HEK293 (cell line): ENCODE measurements around the gene MAGEF1.
A peak's percentile ranks its signal among the peaks of the same experiment; 100 is the strongest.

Experiments used
- CTCF ChIA-PET: fragments of 350-600 bp; formaldehyde crosslinking; extraction: SDS; loops from one replicate; lab custom pipeline; 2021; ENCODE audit warnings: antibody characterized with exemption; lab: Yijun Ruan, JAX
- POLR2A ChIA-PET: fragments of 300-600 bp; formaldehyde crosslinking; extraction: SDS; loops from one replicate; lab custom pipeline; 2020; ENCODE audit warnings: antibody characterized with exemption, inconsistent platforms; lab: Yijun Ruan, JAX
- H3K27ac ChIP-seq: fragments of 200-500 bp; sonication (Bioruptor generic); 2 replicates; pipeline ENCODE4 v1.5.1; 2014; ENCODE audit warnings: low read depth, low read length, control low read depth, inconsistent platforms; ENCODE audit errors: extremely low read depth
- H3K36me3 ChIP-seq, 2 experiments: fragments of 200-500 bp in 1 of 2; sonication (Bioruptor generic) in 1 of 2; 1 replicate in 1 of 2; 2 replicates in 1 of 2; pipeline ENCODE4 v1.5.1; 2014 to 2017; ENCODE audit warnings: inconsistent platforms in 2 of 2, low read length in 2 of 2; ENCODE audit not compliant: control insufficient read depth in 2 of 2, insufficient read depth in 1 of 2
- H3K4me1 ChIP-seq: fragments of 200-500 bp; sonication (Bioruptor generic); 2 replicates; pipeline ENCODE4 v1.5.1; 2014; ENCODE audit warnings: mild to moderate bottlenecking, low read length, inconsistent platforms; ENCODE audit not compliant: control insufficient read depth, insufficient read depth
- H3K4me3 ChIP-seq: 2 replicates; pipeline ENCODE4 v1.5.1; 2011; ENCODE audit warnings: low read depth, mild to moderate bottlenecking, control low read depth, low read length, moderate library complexity
- H3K9me3 ChIP-seq: fragments of 200-500 bp; sonication (Bioruptor generic); 2 replicates; pipeline ENCODE4 v1.5.1; 2014; ENCODE audit warnings: low read depth, low read length, inconsistent platforms; ENCODE audit not compliant: control insufficient read depth, insufficient read depth
- BCL11B ChIP-seq: fragments of 450-650 bp; formaldehyde crosslinking; IDR thresholded peaks from 2 replicates; pipeline ENCODE4 v1.5.1; 2016; ENCODE audit warnings: low read depth, missing biosample characterization, missing genetic modification characterization
- HOXA7 ChIP-seq: sonication (generic); formaldehyde crosslinking; IDR thresholded peaks from 2 replicates; pipeline ENCODE4 v1.8.1; 2022; ENCODE audit warnings: missing genetic modification reagents, borderline replicate concordance
- YY2 ChIP-seq: fragments of 450-650 bp; formaldehyde crosslinking; IDR thresholded peaks from 2 replicates; pipeline ENCODE4 v1.5.1; 2016; ENCODE audit warnings: missing biosample characterization, missing genetic modification characterization
- ZBTB17 ChIP-seq: fragments of 450-650 bp; formaldehyde crosslinking; IDR thresholded peaks from 2 replicates; pipeline ENCODE4 v1.5.1; 2016; ENCODE audit warnings: missing biosample characterization, missing genetic modification characterization
- ZBTB48 ChIP-seq: fragments of 450-650 bp; formaldehyde crosslinking; IDR thresholded peaks from 2 replicates; pipeline ENCODE4 v1.5.1; 2016; ENCODE audit warnings: missing biosample characterization, missing genetic modification characterization
- ZBTB8A ChIP-seq: fragments of 450-650 bp; formaldehyde crosslinking; IDR thresholded peaks from 2 replicates; pipeline ENCODE4 v1.5.1; 2016; ENCODE audit warnings: missing biosample characterization, missing genetic modification characterization
- ZIC2 ChIP-seq: fragments of 450-650 bp; formaldehyde crosslinking; IDR thresholded peaks from 2 replicates; pipeline ENCODE4 v1.5.1; 2016; ENCODE audit warnings: missing biosample characterization, missing genetic modification characterization
- ZNF112 ChIP-seq: fragments of 450-650 bp; formaldehyde crosslinking; IDR thresholded peaks from 2 replicates; pipeline ENCODE4 v1.5.0; 2017; ENCODE audit warnings: missing biosample characterization, missing genetic modification characterization
- ZNF302 ChIP-seq: fragments of 450-650 bp; formaldehyde crosslinking; IDR thresholded peaks from 2 replicates; pipeline ENCODE4 v1.5.1; 2016; ENCODE audit warnings: missing biosample characterization, missing genetic modification characterization, low read depth
- ZNF354C ChIP-seq: fragments of 450-650 bp; formaldehyde crosslinking; IDR thresholded peaks from 2 replicates; pipeline ENCODE4 v1.5.1; 2016; ENCODE audit warnings: missing biosample characterization, missing genetic modification characterization, low read depth, borderline replicate concordance
- ZNF366 ChIP-seq: fragments of 450-650 bp; formaldehyde crosslinking; conservative IDR thresholded peaks from 2 replicates; pipeline ENCODE4 v1.5.1; 2016; ENCODE audit warnings: missing biosample characterization, missing genetic modification characterization
- ZNF549 ChIP-seq: fragments of 450-650 bp; IDR thresholded peaks from 2 replicates; pipeline ENCODE4 v1.5.1; 2018; ENCODE audit warnings: missing biosample characterization, missing genetic modification characterization, mild to moderate bottlenecking, inconsistent platforms, moderate library complexity
- ZNF585B ChIP-seq: fragments of 450-650 bp; formaldehyde crosslinking; IDR thresholded peaks from 2 replicates; pipeline ENCODE4 v1.5.1; 2016; ENCODE audit warnings: missing biosample characterization, missing genetic modification characterization
- ZNF621 ChIP-seq: fragments of 450-650 bp; formaldehyde crosslinking; IDR thresholded peaks from 2 replicates; pipeline ENCODE4 v1.5.1; 2017; ENCODE audit warnings: missing biosample characterization, missing genetic modification characterization
- ZNF623 ChIP-seq: fragments of 450-650 bp; formaldehyde crosslinking; IDR thresholded peaks from 2 replicates; pipeline ENCODE4 v1.5.1; 2016; ENCODE audit warnings: missing biosample characterization, missing genetic modification characterization
- ZNF624 ChIP-seq: fragments of 450-650 bp; formaldehyde crosslinking; IDR thresholded peaks from 2 replicates; pipeline ENCODE4 v1.5.1; 2017; ENCODE audit warnings: missing biosample characterization, missing genetic modification characterization
- ZNF660 ChIP-seq: fragments of 450-650 bp; IDR thresholded peaks from 2 replicates; pipeline ENCODE4 v1.5.1; 2018; ENCODE audit warnings: missing biosample characterization, mild to moderate bottlenecking, missing genetic modification characterization
- ZNF664 ChIP-seq: fragments of 450-650 bp; formaldehyde crosslinking; IDR thresholded peaks from 2 replicates; pipeline ENCODE4 v1.5.1; 2016; ENCODE audit warnings: missing biosample characterization, missing genetic modification characterization
- ZNF776 ChIP-seq: fragments of 450-650 bp; formaldehyde crosslinking; IDR thresholded peaks from 2 replicates; pipeline ENCODE4 v1.5.0; 2017; ENCODE audit warnings: missing biosample characterization, missing genetic modification characterization, borderline replicate concordance
- ZNF792 ChIP-seq: fragments of 450-650 bp; formaldehyde crosslinking; IDR thresholded peaks from 2 replicates; pipeline ENCODE4 v1.5.1; 2016; ENCODE audit warnings: missing biosample characterization, missing genetic modification characterization
- ZSCAN30 ChIP-seq: fragments of 450-650 bp; IDR thresholded peaks from 2 replicates; pipeline ENCODE4 v1.5.1; 2018; ENCODE audit warnings: missing biosample characterization, mild to moderate bottlenecking, missing genetic modification characterization, moderate library complexity
- TF ChIP-seq, protein P1 (sequence below): fragments of 450-650 bp; formaldehyde crosslinking; IDR thresholded peaks from 2 replicates; pipeline ENCODE4 v1.5.1; 2016; ENCODE audit warnings: missing biosample characterization, missing genetic modification characterization
- TF ChIP-seq, protein P2 (sequence below): fragments of 450-650 bp; formaldehyde crosslinking; IDR thresholded peaks from 2 replicates; pipeline ENCODE4 v1.5.1; 2016; ENCODE audit warnings: missing biosample characterization, missing genetic modification characterization
- TF ChIP-seq, protein P3 (sequence below): fragments of 450-650 bp; formaldehyde crosslinking; IDR thresholded peaks from 2 replicates; pipeline ENCODE4 v1.5.1; 2016; ENCODE audit warnings: missing biosample characterization, missing genetic modification characterization
- TF ChIP-seq, protein P4 (sequence below): fragments of 450-650 bp; formaldehyde crosslinking; conservative IDR thresholded peaks from 2 replicates; pipeline ENCODE4 v1.5.1; 2016; ENCODE audit warnings: low read depth, missing biosample characterization, missing genetic modification characterization
- TF ChIP-seq, protein P5 (sequence below): fragments of 450-650 bp; formaldehyde crosslinking; IDR thresholded peaks from 2 replicates; pipeline ENCODE4 v1.5.1; 2016; ENCODE audit warnings: missing biosample characterization, missing genetic modification characterization

The MAGEF1 gene

DNA sequence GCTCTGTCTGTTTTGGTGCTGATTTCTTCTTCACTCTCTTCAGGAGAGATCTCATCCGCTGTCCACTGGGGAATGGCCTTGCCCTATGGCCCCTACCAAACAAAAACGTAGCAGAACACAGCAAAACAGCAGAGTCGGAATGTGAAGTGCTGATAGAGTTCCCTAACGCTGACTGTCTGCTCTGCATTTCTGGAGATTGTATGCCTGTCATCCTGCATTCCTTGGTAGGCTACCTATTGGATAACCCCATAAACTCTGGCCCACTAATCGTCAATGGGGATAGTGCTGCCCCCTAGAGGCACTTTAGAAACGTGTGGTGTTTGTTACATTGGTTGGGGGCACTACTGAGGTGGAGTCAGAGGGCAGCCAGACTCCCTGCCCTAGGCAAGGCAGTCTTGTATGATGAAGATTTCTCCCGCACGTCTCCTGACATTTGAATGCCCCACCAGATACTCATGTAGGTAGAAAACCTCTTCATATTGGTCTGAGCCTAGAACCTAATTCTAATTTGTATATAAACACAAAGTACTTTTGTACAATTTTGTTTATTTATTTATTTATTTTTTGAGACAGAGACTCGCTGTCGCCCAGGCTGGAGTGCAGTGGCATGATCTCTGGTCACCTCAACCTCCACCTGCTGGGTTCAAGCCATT is 15.6 kb upstream of the MAGEF1 start:
- POLR2A ChIA-PET: no interaction called here
- Histone ChIP-seq H3K4me3 (no peak overlapping the region), H3K9me3 (no peaks in the 10 kb centered on the region), H3K27ac (no peak overlapping the region), H3K4me1 (no peaks in the 10 kb centered on the region), H3K36me3 (no peaks in the 10 kb centered on the region)
- CTCF ChIA-PET: interaction anchor here (0.6 to 1.5 kb wide), 22 partner anchors 10 to 186 kb away, joined by 3 to 10 read pairs (median 4); partner anchors contain the start of gene EPHB3
- TF ChIP-seq, protein P1, sequence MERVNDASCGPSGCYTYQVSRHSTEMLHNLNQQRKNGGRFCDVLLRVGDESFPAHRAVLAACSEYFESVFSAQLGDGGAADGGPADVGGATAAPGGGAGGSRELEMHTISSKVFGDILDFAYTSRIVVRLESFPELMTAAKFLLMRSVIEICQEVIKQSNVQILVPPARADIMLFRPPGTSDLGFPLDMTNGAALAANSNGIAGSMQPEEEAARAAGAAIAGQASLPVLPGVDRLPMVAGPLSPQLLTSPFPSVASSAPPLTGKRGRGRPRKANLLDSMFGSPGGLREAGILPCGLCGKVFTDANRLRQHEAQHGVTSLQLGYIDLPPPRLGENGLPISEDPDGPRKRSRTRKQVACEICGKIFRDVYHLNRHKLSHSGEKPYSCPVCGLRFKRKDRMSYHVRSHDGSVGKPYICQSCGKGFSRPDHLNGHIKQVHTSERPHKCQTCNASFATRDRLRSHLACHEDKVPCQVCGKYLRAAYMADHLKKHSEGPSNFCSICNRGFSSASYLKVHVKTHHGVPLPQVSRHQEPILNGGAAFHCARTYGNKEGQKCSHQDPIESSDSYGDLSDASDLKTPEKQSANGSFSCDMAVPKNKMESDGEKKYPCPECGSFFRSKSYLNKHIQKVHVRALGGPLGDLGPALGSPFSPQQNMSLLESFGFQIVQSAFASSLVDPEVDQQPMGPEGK (tag by site-specific recombination): peak; percentile 22; the same call in 1 of the 2 replicates
- TF ChIP-seq ZNF366 (tag by site-specific recombination) (0 out of 2 replicates have a peak, but pooled peaks have one; percentile 25), ZNF624 (tag by site-specific recombination) (no peak), ZIC2 (tag by site-specific recombination) (no peak), ZNF112 (tag by site-specific recombination) (no peak), ZSCAN30 (tag by site-specific recombination) (no peak), ZNF776 (tag by site-specific recombination) (no peak), ZNF549 (tag by site-specific recombination) (no peak), ZNF623 (no peak), ZNF792 (tag by site-specific recombination) (no peak), ZNF660 (tag by site-specific recombination) (peak; percentile 94), ZNF302 (tag by site-specific recombination) (no peak), ZNF621 (tag by site-specific recombination) (no peak), ZBTB8A (tag by site-specific recombination) (no peak), BCL11B (tag by site-specific recombination) (peak; percentile 55; the same call in 1 of the 2 replicates), YY2 (no peak), ZBTB17 (tag by site-specific recombination) (peak; percentile 67), ZBTB48 (tag by site-specific recombination) (0 out of 2 replicates have a peak, but pooled peaks have one; percentile 12), ZNF585B (no peak), HOXA7 (CRISPR knock-in tag) (no peak), ZNF354C (tag by site-specific recombination) (no peak), ZNF664 (tag by site-specific recombination) (no peak)
- TF ChIP-seq, protein P2, sequence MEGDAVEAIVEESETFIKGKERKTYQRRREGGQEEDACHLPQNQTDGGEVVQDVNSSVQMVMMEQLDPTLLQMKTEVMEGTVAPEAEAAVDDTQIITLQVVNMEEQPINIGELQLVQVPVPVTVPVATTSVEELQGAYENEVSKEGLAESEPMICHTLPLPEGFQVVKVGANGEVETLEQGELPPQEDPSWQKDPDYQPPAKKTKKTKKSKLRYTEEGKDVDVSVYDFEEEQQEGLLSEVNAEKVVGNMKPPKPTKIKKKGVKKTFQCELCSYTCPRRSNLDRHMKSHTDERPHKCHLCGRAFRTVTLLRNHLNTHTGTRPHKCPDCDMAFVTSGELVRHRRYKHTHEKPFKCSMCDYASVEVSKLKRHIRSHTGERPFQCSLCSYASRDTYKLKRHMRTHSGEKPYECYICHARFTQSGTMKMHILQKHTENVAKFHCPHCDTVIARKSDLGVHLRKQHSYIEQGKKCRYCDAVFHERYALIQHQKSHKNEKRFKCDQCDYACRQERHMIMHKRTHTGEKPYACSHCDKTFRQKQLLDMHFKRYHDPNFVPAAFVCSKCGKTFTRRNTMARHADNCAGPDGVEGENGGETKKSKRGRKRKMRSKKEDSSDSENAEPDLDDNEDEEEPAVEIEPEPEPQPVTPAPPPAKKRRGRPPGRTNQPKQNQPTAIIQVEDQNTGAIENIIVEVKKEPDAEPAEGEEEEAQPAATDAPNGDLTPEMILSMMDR (tag by site-specific recombination): 0 out of 2 replicates have a peak, but pooled peaks have one; percentile 29
- TF ChIP-seq, protein P3, sequence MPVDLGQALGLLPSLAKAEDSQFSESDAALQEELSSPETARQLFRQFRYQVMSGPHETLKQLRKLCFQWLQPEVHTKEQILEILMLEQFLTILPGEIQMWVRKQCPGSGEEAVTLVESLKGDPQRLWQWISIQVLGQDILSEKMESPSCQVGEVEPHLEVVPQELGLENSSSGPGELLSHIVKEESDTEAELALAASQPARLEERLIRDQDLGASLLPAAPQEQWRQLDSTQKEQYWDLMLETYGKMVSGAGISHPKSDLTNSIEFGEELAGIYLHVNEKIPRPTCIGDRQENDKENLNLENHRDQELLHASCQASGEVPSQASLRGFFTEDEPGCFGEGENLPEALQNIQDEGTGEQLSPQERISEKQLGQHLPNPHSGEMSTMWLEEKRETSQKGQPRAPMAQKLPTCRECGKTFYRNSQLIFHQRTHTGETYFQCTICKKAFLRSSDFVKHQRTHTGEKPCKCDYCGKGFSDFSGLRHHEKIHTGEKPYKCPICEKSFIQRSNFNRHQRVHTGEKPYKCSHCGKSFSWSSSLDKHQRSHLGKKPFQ (tag by site-specific recombination): no peak
- TF ChIP-seq, protein P4, sequence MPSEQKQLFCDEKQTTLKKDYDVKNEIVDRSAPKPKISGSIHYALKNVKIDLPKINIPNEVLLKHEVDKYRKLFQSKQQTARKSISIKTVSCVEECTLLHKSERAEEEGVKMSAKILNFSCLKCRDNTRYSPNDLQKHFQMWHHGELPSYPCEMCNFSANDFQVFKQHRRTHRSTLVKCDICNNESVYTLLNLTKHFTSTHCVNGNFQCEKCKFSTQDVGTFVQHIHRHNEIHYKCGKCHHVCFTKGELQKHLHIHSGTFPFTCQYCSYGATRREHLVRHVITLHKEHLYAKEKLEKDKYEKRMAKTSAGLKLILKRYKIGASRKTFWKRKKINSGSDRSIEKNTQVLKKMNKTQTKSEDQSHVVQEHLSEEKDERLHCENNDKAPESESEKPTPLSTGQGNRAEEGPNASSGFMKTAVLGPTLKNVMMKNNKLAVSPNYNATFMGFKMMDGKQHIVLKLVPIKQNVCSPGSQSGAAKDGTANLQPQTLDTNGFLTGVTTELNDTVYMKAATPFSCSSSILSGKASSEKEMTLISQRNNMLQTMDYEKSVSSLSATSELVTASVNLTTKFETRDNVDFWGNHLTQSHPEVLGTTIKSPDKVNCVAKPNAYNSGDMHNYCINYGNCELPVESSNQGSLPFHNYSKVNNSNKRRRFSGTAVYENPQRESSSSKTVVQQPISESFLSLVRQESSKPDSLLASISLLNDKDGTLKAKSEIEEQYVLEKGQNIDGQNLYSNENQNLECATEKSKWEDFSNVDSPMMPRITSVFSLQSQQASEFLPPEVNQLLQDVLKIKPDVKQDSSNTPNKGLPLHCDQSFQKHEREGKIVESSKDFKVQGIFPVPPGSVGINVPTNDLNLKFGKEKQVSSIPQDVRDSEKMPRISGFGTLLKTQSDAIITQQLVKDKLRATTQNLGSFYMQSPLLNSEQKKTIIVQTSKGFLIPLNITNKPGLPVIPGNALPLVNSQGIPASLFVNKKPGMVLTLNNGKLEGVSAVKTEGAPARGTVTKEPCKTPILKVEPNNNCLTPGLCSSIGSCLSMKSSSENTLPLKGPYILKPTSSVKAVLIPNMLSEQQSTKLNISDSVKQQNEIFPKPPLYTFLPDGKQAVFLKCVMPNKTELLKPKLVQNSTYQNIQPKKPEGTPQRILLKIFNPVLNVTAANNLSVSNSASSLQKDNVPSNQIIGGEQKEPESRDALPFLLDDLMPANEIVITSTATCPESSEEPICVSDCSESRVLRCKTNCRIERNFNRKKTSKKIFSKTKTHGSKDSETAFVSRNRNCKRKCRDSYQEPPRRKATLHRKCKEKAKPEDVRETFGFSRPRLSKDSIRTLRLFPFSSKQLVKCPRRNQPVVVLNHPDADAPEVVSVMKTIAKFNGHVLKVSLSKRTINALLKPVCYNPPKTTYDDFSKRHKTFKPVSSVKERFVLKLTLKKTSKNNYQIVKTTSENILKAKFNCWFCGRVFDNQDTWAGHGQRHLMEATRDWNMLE (tag by site-specific recombination): no peak
- TF ChIP-seq, protein P5, sequence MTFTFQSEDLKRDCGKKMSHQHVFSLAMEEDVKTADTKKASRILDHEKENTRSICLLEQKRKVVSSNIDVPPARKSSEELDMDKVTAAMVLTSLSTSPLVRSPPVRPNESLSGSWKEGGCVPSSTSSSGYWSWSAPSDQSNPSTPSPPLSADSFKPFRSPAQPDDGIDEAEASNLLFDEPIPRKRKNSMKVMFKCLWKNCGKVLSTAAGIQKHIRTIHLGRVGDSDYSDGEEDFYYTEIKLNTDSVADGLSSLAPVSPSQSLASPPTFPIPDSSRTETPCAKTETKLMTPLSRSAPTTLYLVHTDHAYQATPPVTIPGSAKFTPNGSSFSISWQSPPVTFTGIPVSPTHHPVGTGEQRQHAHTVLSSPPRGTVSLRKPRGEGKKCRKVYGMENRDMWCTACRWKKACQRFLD (tag by site-specific recombination): no peak
